Hepatocyte (in vitro differentiated cells): ENCODE data around the gene EFNB2.

Experiments
- EZH2 ChIP-seq: fragments of 200-600 bp; sonication (generic); IDR thresholded peaks from 2 replicates; pipeline ENCODE4 v1.6.1; 2016; ENCODE audit warnings: antibody characterized with exemption, mild to moderate bottlenecking, borderline replicate concordance
- EZH2phosphoT487 ChIP-seq: fragments of 200-600 bp; sonication (generic); IDR thresholded peaks from one replicate; pipeline ENCODE4 v1.6.1; 2018; ENCODE audit warnings: antibody characterized with exemption, mild to moderate bottlenecking, low read depth, moderate library complexity; ENCODE audit not compliant: unreplicated experiment, severe bottlenecking
- TF ChIP-seq, protein P1 (sequence below): fragments of 200-600 bp; sonication (generic); IDR thresholded peaks from 2 replicates; pipeline ENCODE4 v1.5.1; 2016; ENCODE audit warnings: antibody characterized with exemption, mild to moderate bottlenecking; ENCODE audit not compliant: poor library complexity

DNA sequence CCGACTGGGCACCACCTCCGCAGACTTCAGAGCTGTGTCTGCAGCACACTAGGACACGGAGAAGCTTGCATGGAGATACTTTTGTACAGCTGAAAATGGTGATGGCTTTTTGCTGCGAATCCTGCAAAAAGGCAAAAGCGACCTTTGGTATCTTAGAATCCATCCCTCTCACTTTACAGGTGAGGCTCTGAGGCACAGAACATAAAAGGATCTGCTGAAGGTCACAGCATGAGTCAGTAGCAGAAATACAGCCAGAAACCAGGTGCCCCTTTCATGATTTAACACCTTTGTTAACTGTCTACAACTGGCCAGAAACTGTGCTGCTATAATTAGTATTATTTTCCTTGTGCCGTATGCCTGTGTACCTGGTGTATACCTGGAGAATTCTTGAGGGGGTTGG, 48.3 kb downstream of the EFNB2 start:
- TF ChIP-seq, protein P1, sequence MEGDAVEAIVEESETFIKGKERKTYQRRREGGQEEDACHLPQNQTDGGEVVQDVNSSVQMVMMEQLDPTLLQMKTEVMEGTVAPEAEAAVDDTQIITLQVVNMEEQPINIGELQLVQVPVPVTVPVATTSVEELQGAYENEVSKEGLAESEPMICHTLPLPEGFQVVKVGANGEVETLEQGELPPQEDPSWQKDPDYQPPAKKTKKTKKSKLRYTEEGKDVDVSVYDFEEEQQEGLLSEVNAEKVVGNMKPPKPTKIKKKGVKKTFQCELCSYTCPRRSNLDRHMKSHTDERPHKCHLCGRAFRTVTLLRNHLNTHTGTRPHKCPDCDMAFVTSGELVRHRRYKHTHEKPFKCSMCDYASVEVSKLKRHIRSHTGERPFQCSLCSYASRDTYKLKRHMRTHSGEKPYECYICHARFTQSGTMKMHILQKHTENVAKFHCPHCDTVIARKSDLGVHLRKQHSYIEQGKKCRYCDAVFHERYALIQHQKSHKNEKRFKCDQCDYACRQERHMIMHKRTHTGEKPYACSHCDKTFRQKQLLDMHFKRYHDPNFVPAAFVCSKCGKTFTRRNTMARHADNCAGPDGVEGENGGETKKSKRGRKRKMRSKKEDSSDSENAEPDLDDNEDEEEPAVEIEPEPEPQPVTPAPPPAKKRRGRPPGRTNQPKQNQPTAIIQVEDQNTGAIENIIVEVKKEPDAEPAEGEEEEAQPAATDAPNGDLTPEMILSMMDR, result no peak
- TF ChIP-seq EZH2 (no peak), EZH2phosphoT487 (no peak)
